Measurements from ENCODE around the gene ACIN1.
"Not testable (repeated sequence)": the region's sequence is repeated elsewhere in the genome, so short reads cannot be mapped to it uniquely, and the experiment has no call there.

ACIN1 gene

DNA sequence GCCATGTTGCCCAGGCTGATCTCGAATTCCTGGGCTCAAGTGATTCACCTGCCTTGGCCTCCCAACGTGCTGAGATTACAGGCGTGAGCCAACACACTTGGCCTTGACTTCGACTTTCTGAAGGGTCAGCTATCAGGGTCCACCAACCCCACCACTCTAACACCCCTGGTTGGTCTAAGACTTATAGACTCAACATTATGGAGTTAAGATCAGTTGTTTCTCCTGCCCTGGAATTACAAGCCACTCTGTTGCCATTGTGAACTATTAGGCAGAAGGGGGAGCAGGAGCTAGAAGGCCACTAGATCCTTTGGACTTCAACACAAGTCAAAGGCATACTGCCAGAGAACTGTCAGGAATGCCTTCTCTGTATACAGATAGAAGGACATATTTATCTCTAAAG, 54.8 kb downstream of the ACIN1 start:
- DNase-seq: no peak

DNA sequence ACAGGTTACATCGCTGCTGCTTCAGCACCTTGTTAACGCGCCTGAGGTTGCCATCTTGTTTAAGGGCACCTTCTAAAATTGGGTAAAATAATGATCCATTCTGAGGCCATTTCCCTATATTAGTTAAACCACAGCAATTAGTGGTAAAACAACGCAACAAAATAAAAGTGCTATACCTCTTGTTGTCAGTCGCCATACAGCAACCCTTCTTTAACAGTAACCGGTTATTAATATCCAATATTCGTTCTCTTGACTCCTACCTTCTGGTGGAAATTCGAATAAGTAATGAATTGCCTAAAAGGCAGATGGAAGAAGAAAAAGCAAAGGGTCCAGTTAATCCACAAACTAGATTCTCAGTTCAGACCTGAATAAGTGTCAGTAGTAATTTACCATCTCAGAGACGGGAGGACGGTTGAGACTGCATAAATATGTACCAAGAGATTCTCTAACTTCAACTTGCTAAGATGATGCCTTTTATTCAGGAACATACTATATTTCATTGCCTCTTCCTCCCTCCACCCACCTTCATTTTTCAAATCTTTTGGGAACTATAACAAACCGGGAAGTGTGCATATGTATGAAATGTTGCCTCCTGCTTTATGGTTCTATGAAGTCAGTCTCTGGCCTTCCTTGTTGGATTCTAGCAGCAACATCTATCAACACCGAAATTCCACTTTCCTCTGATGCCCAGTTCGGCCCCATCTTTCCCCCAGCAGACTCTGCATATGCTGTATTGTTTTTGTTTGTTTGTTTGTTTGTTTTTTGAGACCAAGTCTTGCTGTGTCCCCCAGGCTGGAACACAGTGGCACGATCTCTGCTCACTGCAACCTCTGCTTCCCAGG, 59.4 kb downstream of the ACIN1 start:
- no peak for DNase-seq

DNA sequence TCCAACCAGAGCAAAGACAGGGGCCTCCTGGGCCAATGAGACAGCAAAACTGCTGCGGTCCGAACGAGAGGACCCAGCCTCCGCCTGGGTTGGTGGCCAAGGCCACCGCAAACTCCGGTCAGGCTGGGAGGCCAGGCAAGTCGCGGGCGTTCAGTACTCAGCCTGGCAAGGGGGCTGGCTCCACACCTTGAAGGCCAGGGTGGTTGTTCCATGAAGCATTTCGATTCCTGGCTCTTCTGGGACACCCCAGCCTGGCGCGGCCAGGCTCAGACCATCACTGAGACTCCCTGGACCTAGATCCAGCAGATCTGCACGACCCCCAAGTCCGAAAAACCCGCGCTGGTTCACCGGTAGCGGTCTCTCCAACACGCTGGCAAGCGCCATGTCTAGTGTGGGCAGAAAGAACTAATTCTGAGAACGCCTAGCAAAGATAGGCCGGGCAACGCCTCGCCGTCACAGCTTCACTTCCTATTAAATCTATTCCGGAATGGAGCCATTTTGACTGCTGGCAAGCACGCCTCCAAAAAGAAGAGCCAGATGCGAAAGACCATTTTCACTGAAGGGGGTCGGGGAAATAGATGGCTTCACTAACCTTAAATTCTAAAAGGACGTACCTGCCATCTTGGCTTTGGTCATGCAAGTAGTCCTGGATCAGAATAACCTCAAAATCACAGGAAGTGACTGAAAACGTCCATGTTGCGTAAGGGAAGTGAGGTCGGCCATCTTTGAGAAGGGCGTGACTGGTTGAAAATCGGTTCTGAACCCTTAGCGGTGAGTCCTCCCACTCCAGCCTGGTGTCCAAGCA, 60.2 kb downstream of the ACIN1 start, which contains the start of gene PSMB5:
Gene PSMB5, minus strand, starts transcription at position 403 of the 805 bp plus-strand sequence. Its CDS starts 19 bp downstream, at position 384.
- DNase-seq: no peak

DNA sequence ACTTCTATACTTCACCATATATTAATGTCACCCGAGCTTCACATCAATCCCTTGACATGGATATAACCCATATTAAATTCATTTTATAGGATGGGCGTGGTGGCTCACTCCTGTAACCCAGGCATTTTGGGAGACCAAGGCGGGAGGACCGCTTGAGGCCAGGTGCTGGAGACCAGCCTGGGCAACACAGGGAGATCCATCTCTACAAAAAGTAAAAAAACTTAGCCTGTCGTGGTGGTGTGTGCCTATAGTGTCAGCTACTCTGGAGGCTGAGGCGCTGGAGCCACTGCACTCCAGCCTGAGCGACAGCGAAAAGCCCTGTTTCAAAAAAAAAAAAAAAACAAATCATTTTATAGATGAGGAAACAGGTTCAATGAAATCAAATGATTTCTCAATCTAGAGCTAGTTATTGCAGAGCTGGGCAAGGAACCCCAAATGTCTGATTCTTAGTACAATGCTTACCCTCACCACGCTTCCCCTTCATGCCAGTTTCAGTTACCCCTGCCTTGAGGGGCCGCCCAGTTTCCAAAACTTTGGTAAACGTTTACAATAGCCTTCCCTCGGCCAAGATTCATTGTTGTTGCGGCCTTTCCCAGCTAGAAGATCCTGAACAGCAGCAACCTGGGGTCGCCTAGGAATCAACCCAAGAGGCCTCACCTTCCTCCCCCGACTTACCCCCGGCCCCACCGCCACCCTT, 61.0 kb downstream of the ACIN1 start:
- DNase-seq: no peak

DNA sequence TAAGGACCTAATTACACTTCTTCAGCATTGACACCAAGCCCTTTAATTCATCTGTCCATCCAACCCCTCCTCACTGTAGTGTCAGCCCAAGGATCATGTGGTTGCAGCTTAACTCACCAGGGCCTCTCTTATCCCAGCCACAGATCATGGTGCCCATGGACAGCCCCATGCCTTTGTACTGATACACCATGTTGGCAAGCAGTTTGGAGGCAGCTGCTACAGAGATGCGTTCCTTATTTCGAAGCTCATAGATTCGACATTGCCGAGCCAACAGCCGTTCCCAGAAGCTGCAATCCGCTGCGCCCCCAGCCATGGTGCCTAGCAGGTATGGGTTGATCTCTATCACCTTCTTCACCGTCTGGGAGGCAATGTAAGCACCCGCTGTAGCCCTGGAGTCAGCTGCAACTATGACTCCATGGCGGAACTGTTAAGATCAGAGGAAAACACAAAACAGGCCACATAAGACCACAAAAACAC, 61.6 kb downstream of the ACIN1 start:
- no peak for DNase-seq

DNA sequence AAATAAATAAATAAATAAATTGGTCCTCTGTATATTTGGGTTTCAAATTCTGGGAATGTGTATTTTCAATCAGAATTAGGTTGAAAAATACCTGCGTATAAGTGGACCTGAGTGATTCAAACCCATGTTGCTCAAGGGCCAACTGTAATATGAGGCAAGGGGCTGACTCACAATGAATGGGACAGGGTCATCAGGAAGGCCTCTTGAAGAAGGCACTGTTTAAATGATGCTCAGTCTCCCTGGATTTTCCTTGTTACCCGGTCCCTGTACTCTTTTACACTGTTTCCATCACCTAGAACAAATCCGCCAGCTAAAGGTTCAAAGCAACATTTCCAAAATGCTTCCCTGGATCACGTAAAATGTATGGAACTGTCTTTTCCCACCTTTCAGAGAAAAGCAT, 64.0 kb downstream of the ACIN1 start:
- DNase-seq: no peak

DNA sequence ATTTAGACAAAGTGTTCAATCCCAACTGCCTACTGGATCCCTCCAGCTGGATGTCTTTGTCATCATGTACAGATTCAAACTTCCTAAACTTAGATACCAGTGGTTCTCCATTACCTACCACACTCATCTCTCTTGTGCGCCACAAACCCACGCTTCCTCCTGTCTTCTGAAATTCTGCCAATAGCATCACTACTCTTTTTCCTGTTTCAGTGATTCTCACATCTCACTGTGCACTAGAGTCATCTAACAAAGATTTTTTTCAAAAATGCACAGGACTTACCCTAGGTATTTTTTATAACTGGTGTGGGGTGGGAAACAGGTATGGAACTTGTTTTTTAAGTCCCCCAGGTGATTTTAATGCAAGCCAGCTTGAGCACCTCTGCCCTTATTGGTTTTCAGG, 66.1 kb downstream of the ACIN1 start:
- no peak for DNase-seq

DNA sequence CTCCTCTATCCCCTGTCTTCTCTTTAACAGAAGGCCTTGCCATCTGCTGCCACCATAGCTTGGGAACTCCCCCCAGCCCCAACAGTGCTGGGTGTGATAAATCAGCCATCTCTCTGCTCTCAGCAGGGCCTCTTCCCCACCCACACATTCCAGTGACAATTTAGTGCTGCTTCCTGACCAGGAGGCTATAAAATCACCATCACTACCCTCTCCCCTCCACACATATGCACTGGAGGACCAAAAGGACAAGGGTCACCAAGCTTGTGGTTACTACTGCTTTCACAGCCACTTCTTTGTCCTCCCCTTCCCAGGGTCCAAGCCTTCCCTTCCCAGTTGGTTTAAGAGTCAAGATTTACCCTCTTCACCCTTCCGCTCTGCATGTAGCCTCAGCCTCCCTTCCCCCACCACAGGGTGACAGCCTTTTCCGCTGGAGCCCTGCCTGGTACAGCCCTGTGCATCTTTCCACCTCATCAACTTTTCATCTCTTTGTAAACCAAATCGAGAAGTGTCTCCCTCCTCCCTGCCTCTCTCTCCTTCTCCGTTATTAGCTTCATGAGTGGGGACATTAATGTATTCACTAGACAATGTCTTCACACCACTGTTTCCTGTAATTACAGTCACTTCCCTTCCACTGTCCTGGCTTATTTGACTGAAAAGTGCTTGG, 69.7 kb downstream of the ACIN1 start:
- no peak for DNase-seq

DNA sequence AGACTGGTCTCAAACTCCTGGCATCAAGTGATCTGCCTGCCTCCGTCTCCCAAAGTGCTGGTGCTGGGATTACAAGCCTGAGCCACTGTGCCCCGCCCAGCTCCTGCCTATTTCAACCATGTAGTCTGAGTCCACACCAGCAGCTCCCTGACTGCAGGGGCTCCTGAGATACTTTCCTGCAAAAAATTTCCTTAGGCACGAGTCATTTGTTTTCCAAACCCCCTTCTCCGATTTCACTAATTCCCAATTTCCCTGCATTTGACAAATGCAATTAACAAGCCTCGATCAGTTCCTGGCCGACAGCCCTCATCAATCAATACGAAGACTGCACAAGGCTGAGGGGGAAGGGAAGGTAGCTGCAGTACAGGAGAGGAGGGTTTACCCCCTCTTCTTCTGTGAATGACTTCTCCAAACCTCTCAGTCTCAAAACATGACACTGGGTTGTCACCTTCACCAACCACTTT, 70.3 kb downstream of the ACIN1 start:
- DNase-seq: no peak

DNA sequence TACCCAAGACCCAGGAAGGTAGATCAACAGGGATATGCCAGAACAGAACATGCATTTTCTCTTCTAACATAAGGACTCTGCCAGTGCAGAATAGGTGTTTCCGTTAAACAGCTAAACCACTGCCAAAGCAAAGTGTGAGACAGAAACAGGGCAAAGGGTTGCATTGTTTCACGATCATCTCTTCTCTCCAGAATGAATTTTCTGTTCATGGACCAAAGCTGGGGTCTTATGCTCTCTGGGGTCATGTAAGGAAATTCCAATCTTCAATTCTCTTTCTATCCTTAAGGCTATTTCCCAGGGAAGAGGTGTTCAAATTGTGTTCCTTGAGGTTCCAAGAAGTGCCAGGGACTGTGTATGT, 71.2 kb downstream of the ACIN1 start:
- no peak for DNase-seq

DNA sequence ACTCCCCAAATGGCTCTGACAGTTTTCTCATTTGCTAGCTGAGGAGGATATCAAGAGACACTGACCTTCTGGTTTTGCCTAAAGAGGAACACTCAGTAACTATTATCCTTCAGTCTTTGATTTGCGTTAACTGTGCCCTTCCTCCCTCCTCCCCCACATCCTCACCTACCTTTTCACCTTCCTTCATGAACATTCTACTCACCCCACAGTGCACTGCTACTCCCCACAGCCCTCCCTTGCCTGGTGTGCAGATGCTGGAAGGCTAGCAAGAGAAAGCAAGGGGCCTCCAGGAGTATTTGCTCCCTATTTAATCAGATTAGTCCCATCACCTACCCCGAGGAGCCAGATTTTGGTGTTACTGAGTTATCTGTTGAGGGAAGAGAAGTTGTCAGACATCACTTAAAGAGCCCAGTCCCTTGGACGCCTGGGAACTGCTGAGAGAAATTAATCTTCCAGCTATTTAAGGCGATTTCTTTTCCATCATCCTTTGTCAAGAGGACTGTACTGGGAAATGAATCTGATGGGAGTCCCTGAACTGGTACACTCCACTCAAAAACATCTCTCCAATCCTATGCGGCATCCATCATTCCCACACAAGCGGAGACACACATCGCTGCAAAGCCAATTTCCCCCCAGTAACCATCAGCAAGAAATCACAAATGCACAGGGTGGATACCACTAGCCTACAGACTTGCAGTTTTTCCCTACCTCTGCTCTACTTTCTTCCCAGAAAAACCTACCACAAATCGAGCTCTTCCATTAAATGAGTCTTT, 71.7 kb downstream of the ACIN1 start:
- DNase-seq: no peak

DNA sequence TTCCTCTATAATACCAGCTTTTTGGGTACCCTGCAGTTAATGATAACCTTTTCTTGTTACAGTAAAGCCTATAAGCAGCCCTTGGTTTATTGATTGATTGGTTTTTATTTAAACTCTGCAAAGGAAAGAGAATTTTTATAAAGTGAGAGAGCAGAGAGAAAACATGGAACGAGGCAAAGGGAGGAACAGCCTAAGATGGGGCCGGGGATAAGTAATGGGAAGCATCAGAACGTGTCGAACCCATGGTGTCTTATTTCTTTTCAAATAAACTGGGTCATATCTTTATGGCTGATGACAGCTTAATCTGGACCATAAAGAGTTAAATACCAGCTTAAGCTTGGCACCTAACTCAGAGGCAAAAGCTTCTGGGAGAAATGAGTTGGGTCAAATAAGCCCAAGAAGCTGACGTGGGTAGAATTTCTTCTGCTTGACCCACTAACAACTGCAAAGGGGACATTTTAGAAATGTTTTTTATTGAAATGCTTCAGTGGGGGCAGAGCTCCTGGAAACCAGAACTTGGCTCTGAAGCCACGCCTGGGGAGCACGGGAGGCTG, 73.0 kb downstream of the ACIN1 start:
- DNase-seq: no peak

DNA sequence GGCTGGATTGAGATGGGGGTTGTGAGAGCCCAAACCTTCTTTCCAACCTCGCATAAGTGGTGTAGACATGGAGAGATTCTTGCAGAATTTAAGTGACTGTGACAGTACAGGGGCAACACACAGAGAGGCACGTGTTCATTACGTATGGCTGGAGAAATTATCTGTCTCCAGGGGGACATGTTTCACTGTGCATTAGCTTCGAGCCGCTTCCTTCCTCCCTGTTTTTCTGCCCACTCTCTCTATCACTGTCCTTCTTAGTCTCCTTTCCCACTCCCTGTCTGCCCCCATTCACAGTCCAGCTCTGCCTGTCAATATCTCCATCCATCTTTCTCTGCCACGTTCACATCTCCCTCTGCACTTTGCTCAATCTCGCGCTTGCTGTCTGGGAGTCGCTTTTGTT, 73.5 kb downstream of the ACIN1 start:
- no peak for DNase-seq

DNA sequence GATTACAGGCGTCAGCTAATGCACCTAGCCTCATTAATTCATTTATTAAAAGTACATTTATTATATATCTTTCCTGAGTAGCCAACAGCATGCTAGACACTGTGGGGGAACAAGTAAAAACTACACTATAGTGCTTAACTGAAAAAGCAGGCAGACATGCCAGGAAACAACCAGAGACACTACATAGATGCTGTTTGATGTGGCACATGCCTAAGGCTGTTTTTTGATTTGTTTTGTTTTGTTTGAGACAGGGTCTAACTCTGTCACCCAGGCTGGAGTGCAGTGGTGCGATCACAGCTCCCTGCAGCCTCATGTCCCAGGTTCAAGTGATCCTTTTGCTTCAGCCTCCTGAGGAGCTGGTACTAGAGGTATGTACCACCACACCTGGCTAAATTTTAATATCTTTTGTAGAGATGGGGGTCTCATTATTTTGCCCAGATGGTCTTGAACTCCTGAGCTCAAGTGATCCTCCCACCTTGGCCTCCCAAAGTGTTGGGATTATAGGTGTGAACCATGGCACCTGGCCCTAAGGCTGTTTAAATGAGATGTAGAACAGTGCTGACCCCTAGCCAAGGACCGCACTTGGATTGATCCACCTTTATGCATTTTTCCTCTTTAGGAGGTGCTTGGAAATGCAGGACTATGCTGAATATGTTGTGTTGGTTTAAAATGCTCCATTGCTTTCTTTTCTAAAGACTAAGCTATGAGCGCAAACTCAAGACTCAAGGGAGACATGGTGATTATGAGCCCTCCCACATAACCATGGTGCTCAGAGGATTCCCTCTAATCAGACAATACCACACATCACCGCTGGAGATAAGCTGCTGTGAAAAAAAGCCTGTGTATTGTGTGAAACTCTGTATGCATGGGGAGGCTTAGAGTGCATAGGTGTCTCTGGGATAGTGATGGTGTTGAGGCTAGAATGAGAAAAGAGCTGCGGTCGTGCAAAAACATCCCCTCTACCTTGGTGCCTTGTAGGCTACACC, 74.5 kb downstream of the ACIN1 start:
- no peak for DNase-seq

DNA sequence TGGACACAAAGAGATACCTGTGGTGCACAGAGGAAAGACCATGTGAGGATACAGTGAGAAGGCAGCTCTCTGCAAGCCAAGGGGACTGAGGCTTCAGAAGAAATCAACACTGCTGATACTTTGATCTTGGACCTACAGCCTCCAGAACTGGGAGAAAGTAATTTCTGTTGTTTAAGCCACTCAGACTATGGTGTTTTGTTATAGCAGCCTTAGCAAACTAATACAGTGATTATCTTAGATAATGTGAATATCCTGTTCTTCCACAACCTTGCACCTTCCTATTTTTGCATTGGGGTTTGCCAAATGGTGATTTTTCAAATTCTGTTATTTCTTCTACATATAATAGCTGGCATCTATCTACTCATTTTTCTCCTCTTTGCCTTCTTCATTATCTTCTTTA, 76.8 kb downstream of the ACIN1 start:
- no peak for DNase-seq

DNA sequence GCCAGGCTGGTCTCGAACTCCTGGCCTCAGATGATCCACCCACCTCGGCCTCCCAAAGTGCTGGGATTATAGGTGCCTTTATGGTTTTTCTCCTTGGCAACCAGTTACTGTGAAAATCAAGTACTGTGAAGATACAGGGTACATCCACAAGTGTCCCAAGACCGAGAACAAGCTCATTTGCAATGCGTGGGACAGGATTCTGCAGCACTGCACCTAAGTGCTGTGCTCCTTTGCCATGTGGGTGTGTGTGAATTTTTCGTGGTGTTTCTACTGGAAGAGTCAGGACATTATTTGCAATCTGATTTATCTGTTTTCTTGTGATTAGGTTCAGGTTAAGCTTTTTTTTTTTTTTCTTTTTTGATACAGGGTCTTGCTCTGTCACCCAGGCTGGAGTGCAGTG, 77.8 kb downstream of the ACIN1 start:
- DNase-seq: no peak

DNA sequence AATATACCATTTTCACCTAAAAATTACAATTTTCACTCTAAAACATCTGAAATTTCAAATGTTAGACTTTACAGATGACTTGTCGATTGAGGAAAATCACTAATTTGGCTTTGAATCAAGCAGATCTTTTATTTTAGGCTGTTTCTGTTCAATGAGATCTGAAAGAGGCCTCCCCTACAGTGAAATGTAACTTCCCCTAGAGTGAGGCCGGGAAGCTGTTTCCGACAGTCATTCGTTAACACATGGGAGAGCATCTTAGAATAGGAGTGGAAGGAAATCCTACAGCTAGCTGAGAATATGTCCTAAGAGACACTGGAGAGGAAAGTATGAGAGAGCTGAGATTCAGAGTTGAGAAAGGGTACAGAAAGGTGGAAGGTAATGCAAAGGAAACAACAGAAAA, 79.3 kb downstream of the ACIN1 start:
- no peak for DNase-seq

DNA sequence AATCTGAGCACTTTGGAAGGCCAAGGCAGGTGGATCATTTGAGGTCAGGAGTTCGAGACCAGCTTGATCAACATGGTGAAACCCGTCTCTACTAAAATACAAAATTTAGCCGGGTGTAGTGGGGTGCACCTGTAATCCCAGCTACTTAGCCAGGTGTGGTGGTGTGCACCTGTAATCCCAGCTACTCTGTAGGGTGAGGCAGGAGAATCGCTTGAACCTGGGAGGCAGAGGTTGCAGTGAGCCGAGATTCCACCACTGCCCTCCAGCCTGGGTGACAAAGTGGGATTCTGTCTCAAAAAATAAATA, 81.2 kb downstream of the ACIN1 start:
- not testable (repeated sequence) for DNase-seq

DNA sequence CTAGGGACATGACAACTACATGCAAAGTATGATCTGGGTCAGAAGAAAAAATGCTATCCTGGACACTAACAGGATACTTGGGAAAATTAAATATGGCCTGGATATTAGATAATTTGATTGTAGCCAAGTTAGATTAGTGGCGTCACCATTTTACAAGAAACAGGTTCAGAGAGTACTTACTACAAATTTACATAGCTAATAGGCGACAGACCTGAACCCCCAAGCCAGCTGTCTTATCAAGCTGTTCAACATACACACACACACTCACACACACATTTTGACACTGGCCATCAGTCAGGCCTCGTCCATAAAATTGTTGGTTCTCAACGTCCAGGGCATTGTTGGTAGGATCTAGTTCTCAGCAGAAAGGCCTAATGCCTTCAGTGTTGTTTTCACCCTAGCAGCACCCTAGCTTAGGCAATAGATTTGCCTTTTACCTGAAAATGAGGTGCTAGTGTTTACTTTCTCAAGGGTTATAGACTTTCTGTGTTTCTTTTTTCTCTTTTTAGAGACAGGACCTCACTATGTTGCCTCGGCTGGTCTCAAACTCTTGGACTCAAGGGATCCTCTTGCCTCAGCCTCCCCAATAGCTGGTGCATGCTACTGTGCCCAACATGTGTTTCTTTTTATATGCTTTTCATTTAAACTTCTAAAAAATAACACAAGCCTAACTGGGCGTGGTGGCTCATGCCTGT, 81.7 kb downstream of the ACIN1 start:
- no peak for DNase-seq
